T-helper 2 cell treated with Interferon-gamma antibody and Interleukin-4, amounts not matched to agents 100 ng/mL and 5 ng/mL, for 36 hours (primary cell): Measurements from ENCODE around the gene NR5A1. TPM values are rescaled to one million over a fixed set of nuclear protein-coding genes. Genes with fewer than 3 reads are reported as not detected.

ENCODE experiments used
- intact Hi-C: fragments of 100-400 bp; cut with micrococcal nuclease; formaldehyde crosslinking; loops from one replicate; pipeline ENCODE4 v1.15.1; 2023
- total RNA-seq: library from RNA; stranded (reverse); gene quantifications from 2 replicates; pipeline ENCODE4 v1.2.3, GENCODE V29; 2022

The NR5A1 gene
- total RNA-seq: not detected in 2 replicates

- intact Hi-C loops: no loop called here
These were observed at the start of gene NR5A1 for GRCh38 chr9:124506931-124507879. TSS of gene NR5A1 (minus strand) at chr9:124507399. CDS start at chr9:124503395, 4,004 bp downstream.

GRCh38 chr9:124555043-124555442, 47.8 kb upstream of the NR5A1 start:
- intact Hi-C loops: no loop called here

- intact Hi-C loops: no loop called here
These were observed 46.5 kb upstream of the NR5A1 start for GRCh38 chr9:124553738-124554137.

- intact Hi-C loops: no loop called here
These were observed 45.0 kb upstream of the NR5A1 start for GRCh38 chr9:124552273-124552605.

GRCh38 chr9:124551472-124552272, 44.5 kb upstream of the NR5A1 start:
- intact Hi-C loops: loop anchor here (1.0 kb wide), 1 partner anchor 161 kb away; no protein-coding TSS in a partner anchor

GRCh38 chr9:124550072-124550471, 42.9 kb upstream of the NR5A1 start:
- intact Hi-C loops: no loop called here

- intact Hi-C loops: no loop called here
These were observed 41.8 kb upstream of the NR5A1 start for GRCh38 chr9:124549016-124549415.

GRCh38 chr9:124544535-124544934, 37.3 kb upstream of the NR5A1 start:
- intact Hi-C loops: no loop called here

GRCh38 chr9:124541824-124542223, 34.6 kb upstream of the NR5A1 start:
- intact Hi-C loops: no loop called here

- intact Hi-C loops: loop anchor here (5.0 kb wide), 1 partner anchor 411 kb away; no protein-coding TSS in a partner anchor
These were observed 30.7 kb upstream of the NR5A1 start for GRCh38 chr9:124537926-124538325.

GRCh38 chr9:124535846-124536245, 28.6 kb upstream of the NR5A1 start:
- intact Hi-C loops: loop anchor here (1.0 to 5.0 kb wide), 2 partner anchors 117 to 409 kb away; no protein-coding TSS in a partner anchor

GRCh38 chr9:124532897-124533296, 25.7 kb upstream of the NR5A1 start:
- intact Hi-C loops: no loop called here

GRCh38 chr9:124531115-124531514, 23.9 kb upstream of the NR5A1 start:
- intact Hi-C loops: no loop called here

- intact Hi-C loops: no loop called here
These were observed 23.0 kb upstream of the NR5A1 start for GRCh38 chr9:124530246-124530645.

GRCh38 chr9:124527781-124528180, 20.6 kb upstream of the NR5A1 start:
- intact Hi-C loops: no loop called here

- intact Hi-C loops: no loop called here
These were observed 19.0 kb upstream of the NR5A1 start for GRCh38 chr9:124526174-124526573.

- intact Hi-C loops: no loop called here
These were observed 15.2 kb upstream of the NR5A1 start for GRCh38 chr9:124522121-124523098.

- intact Hi-C loops: no loop called here
These were observed 13.9 kb upstream of the NR5A1 start for GRCh38 chr9:124521142-124521541.

GRCh38 chr9:124520206-124520596, 13.0 kb upstream of the NR5A1 start:
- intact Hi-C loops: no loop called here

GRCh38 chr9:124518116-124518515, 10.9 kb upstream of the NR5A1 start:
- intact Hi-C loops: no loop called here

GRCh38 chr9:124517600-124517999, 10.4 kb upstream of the NR5A1 start:
- intact Hi-C loops: no loop called here
